GM23338 (cell line): Measurements from ENCODE around the gene CAPN14.

Experiments used
- CREB1 ChIP-seq: fragments of 250-450 bp; sonication (Bioruptor Pico); IDR thresholded peaks from 2 replicates; pipeline ENCODE4 v1.5.0; 2020; ENCODE audit warnings: low read depth, mild to moderate bottlenecking, moderate library complexity
- EZH2 ChIP-seq: fragments of 200-600 bp; sonication (generic); IDR thresholded peaks from one replicate; pipeline ENCODE4 v1.8.0; 2017; ENCODE audit warnings: antibody characterized with exemption, mild to moderate bottlenecking, low read depth; ENCODE audit not compliant: unreplicated experiment
- EZH2phosphoT487 ChIP-seq: fragments of 200-600 bp; sonication (generic); IDR thresholded peaks from one replicate; pipeline ENCODE4 v1.8.1; 2018; ENCODE audit warnings: antibody characterized with exemption; ENCODE audit not compliant: unreplicated experiment
- JUNB ChIP-seq: IDR thresholded peaks from one replicate; pipeline ENCODE4 v1.6.1; 2016; ENCODE audit warnings: antibody characterized with exemption; ENCODE audit not compliant: unreplicated experiment
- POLR2AphosphoS5 ChIP-seq: IDR thresholded peaks from 2 replicates; pipeline ENCODE4 v1.6.1; 2016; ENCODE audit warnings: antibody characterized with exemption, low read depth
- STAT1 ChIP-seq: IDR thresholded peaks from one replicate; pipeline ENCODE4 v1.6.1; 2016; ENCODE audit warnings: antibody characterized with exemption; ENCODE audit not compliant: unreplicated experiment
- ZNF331 ChIP-seq: fragments of 250-450 bp; sonication (Bioruptor Pico); IDR thresholded peaks from 2 replicates; pipeline ENCODE4 v1.5.0; 2020; ENCODE audit warnings: low read depth, mild to moderate bottlenecking, moderate library complexity
- TF ChIP-seq, protein P1 (sequence below), 2 experiments: fragments of 200-600 bp in 1 of 2; sonication (generic) in 1 of 2; conservative IDR thresholded peaks; 2 replicates each; pipeline versions ENCODE4 v1.5.1 to v1.6.1; 2016 to 2017; ENCODE audit warnings: antibody characterized with exemption in 2 of 2, low read depth in 2 of 2, mild to moderate bottlenecking in 2 of 2, moderate library complexity in 1 of 2
- TF ChIP-seq, protein P2 (sequence below): IDR thresholded peaks from one replicate; pipeline ENCODE4 v1.6.1; 2018; ENCODE audit warnings: antibody characterized with exemption; ENCODE audit not compliant: unreplicated experiment

DNA sequence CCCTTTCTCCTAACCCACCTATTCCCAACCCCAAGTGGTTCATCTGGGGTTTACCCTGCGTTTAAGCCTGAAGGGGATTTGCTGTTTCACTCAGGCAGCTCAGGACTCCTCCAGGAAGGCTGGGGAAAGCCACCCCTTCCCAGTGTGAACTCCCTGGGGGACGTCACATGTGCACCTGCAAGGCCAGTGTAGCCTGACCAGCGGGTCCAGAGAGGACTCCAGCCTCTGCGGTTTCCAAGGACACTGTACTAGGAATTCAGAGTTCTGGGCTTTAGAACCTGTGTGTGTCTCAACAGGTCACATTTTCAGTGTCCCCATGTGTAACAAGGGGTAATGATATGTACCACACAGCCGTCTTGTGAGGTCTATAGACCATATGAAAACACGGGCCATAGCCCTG, 34.5 kb upstream of the CAPN14 start:
- TF ChIP-seq, protein P1, sequence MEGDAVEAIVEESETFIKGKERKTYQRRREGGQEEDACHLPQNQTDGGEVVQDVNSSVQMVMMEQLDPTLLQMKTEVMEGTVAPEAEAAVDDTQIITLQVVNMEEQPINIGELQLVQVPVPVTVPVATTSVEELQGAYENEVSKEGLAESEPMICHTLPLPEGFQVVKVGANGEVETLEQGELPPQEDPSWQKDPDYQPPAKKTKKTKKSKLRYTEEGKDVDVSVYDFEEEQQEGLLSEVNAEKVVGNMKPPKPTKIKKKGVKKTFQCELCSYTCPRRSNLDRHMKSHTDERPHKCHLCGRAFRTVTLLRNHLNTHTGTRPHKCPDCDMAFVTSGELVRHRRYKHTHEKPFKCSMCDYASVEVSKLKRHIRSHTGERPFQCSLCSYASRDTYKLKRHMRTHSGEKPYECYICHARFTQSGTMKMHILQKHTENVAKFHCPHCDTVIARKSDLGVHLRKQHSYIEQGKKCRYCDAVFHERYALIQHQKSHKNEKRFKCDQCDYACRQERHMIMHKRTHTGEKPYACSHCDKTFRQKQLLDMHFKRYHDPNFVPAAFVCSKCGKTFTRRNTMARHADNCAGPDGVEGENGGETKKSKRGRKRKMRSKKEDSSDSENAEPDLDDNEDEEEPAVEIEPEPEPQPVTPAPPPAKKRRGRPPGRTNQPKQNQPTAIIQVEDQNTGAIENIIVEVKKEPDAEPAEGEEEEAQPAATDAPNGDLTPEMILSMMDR (conservative IDR thresholded peaks at IDR 0.05; ENCODE audit: low read depth in 2 of 2), result no peak
- TF ChIP-seq CREB1, result no peak
- TF ChIP-seq, protein P2, sequence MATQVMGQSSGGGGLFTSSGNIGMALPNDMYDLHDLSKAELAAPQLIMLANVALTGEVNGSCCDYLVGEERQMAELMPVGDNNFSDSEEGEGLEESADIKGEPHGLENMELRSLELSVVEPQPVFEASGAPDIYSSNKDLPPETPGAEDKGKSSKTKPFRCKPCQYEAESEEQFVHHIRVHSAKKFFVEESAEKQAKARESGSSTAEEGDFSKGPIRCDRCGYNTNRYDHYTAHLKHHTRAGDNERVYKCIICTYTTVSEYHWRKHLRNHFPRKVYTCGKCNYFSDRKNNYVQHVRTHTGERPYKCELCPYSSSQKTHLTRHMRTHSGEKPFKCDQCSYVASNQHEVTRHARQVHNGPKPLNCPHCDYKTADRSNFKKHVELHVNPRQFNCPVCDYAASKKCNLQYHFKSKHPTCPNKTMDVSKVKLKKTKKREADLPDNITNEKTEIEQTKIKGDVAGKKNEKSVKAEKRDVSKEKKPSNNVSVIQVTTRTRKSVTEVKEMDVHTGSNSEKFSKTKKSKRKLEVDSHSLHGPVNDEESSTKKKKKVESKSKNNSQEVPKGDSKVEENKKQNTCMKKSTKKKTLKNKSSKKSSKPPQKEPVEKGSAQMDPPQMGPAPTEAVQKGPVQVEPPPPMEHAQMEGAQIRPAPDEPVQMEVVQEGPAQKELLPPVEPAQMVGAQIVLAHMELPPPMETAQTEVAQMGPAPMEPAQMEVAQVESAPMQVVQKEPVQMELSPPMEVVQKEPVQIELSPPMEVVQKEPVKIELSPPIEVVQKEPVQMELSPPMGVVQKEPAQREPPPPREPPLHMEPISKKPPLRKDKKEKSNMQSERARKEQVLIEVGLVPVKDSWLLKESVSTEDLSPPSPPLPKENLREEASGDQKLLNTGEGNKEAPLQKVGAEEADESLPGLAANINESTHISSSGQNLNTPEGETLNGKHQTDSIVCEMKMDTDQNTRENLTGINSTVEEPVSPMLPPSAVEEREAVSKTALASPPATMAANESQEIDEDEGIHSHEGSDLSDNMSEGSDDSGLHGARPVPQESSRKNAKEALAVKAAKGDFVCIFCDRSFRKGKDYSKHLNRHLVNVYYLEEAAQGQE, result no peak
- TF ChIP-seq POLR2AphosphoS5, result no peak
- no peak for TF ChIP-seq EZH2phosphoT487
- TF ChIP-seq EZH2, result no peak
- no peak for TF ChIP-seq STAT1
- no peak for TF ChIP-seq ZNF331 (CRISPR knock-in tag)
- no peak for TF ChIP-seq JUNB
